ENCODE data around the gene NET1.
A peak's percentile ranks its signal among the peaks of the same experiment; 100 is the strongest.

DNA sequence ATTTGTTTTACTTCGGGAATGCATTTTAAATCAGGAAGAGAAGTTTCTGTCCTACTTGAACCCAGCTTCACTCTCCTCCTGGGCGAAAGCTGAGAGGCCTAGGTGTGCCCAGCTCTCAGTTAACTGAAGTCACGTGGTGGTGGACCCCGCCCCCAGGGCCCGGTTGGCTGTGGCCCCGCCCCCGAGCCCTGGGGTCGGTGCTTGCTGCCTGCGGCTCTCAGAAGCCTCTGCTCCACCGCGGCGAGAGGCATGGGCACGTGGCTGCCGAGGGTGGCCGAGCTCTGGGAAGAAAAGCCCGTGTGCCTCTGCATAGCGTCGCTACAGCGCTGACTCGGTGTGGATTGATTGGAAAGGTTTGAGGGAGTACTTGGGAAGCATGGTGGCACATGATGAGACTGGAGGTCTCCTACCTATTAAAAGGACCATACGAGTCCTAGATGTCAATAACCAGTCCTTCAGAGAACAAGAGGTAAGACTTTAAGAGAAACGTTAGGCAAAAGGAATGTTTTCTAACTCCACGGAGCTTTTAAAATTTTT, 34.1 kb downstream of the NET1 start:
- peak; percentile 100 for TF ChIP-seq POLR2AphosphoS5 (IDR thresholded peaks at IDR 0.05)
- TF ChIP-seq EP300 (IDR thresholded peaks at IDR 0.05; ENCODE audit: low read depth), result no peak
- TF ChIP-seq, protein P1, sequence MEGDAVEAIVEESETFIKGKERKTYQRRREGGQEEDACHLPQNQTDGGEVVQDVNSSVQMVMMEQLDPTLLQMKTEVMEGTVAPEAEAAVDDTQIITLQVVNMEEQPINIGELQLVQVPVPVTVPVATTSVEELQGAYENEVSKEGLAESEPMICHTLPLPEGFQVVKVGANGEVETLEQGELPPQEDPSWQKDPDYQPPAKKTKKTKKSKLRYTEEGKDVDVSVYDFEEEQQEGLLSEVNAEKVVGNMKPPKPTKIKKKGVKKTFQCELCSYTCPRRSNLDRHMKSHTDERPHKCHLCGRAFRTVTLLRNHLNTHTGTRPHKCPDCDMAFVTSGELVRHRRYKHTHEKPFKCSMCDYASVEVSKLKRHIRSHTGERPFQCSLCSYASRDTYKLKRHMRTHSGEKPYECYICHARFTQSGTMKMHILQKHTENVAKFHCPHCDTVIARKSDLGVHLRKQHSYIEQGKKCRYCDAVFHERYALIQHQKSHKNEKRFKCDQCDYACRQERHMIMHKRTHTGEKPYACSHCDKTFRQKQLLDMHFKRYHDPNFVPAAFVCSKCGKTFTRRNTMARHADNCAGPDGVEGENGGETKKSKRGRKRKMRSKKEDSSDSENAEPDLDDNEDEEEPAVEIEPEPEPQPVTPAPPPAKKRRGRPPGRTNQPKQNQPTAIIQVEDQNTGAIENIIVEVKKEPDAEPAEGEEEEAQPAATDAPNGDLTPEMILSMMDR (IDR thresholded peaks at IDR 0.05), result no peak

Measured in transverse colon (tissue), 4 donors.